Measurements from ENCODE around the gene TTYH1. TPM values are rescaled to one million over a fixed set of nuclear protein-coding genes. Genes with fewer than 3 reads are reported as not detected.
A peak's percentile ranks its signal among the peaks of the same experiment; 100 is the strongest.
"Not testable (repeated sequence)": the region's sequence is repeated elsewhere in the genome, so short reads cannot be mapped to it uniquely, and the experiment has no call there.

TTYH1 gene
- total RNA-seq, 1 donor from 2014 or later: 2.7 TPM

DNA sequence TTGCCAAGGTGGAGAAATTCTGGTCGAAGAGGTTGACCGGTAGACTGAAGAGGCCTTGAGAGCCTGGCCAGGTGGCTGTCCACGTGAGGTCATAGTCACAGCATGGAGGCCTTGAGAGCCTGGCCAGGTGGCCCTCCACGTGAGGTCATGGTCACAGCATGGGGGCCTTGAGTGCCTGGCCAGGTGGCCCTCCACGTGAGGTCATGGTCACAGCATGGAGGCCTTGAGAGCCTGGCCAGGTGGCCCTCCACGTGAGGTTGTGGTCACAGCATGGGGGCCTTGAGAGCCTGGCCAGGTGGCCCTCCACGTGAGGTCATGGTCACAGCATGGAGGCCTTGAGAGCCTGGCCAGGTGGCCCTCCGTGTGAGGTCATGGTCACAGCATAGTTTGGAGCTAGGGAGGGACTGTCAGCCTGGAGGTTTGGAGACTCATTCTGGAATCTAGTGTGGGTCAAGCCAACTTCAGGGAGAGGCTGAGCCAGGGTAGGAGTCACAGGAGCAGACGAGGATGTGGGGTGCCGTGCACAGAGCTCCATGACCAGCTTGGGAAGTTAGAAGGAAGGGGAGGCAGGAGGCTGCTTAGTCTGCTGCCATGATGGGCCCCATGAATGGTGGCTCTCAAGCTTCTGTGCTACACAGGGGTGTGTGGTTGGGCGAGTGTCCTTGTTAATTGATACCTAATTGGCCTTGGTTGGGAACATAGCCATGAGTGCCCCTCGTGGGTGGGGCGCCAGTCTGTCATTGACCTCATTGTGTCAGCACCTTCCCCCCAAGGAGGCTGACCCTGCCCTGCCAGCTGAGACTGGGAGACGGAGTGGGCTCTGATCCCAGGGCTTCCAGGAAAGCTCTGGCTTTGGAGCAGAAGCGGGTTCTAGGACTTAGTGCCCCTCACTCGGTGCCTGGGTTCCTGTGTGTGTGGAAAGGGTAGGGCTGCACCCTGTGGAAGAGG is 44.3 kb downstream of the TTYH1 start:
- no peak for DNase-seq (ENCODE audit: low spot score)

DNA sequence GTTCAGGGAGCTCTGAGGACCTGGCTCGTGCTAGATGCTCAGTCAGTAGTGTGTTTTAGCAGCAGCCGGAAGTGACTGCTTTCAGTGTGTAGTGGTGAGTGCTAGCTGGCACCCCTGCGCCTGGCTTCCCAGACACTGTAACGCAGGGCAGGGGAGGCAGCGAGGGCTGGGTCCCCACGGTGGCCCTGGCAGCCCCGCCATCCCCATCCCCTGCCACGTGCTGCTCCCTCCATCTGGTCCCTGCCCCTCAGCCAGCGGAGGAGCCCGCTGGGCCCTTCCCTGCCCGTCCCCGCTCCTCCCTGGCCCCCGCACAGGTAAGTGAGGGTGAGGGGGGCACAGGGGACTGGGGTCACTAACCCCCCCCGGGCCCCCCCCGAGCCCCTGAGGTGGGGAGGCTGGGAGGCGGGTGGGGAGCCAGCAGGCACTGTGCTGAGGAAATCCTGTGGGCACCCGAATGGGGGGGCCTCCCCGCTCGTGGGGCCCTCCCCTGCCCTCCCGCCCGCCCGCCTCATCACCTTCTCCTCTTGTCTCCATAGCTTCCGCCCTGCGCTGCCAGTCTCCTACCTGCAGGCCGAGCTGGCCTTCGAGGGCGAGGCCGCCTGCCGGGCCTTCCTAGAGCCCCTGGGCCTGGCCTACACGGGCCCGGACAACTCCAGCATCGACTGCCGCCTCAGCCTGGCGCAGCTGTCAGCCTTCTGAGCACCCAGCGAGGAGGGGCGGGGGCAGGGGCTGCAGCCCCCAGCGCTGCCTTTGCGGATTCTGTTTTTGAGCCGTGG is 45.2 kb downstream of the TTYH1 start:
- no peak for DNase-seq (ENCODE audit: low spot score)

DNA sequence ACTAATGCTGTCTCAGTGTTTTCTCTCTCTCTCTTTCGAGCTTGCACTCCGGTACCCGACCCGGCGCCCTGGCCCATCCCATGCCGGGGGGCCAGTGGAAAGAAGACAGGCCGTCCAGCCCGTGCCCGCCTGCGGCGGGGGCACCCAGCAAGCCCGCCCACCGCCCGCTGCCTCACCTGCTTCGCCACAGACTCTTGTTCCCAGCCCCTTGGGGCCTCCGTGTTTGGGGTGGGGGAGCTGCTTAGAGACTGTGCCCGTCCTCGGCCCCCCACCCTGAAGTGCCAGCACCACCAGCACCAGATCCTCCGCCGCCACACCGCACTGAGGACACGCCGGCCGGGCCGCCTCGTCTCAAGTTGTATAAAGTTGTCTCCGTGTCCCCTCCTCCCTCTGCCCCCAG is 45.9 kb downstream of the TTYH1 start:
- DNase-seq (ENCODE audit: low spot score): no peak

DNA sequence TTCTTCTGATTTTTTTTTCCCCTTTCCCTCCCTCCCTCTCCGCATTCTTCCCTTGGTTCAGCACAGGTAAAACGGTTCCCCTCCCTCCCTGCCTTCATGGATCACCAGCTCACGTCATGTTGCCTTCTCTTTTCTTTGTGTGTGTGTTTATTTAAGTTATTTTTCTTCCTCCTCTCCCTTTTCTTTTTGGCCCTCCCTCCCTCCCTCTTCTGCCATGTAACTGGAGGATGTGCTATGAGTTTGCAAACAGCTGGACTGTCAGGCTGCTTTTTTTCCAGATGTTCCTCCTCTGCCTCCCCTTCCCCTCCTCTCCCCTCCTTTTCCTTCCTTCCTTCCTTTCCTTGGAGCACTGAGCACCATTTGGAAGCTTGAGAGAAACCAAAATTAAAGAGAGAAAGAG is 46.3 kb downstream of the TTYH1 start:
- DNase-seq (ENCODE audit: low spot score): no peak

DNA sequence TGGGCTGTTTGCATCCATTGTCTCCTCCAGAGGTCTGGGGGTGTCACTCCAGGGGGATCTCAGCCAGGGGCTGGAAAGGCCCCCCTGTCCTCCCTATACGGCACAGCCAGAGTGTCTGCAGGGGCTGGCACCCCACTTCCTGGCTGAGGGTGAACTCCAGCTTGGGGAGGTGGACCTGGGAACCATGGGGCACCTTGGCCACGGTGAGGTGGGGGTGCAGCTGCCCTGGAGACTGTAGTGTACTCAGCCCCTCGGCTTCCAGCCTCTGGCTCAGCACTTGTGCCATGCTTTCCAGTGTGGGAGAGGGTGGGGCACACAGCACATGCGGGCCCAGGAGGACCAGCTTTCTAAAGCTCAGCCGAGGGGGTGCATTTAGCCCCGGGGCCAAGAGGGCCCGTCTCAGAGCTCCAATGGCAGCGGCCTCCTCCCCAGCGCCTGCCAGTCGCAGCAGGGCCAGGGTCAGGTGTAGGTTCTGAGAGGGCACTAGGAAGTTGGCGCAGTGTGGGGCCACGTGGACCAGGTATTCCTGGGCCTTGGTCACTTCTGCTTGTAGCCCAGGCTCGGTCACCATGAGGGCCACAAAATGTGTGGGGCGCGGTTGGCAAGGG is 46.9 kb downstream of the TTYH1 start:
- no peak for DNase-seq (ENCODE audit: low spot score)

DNA sequence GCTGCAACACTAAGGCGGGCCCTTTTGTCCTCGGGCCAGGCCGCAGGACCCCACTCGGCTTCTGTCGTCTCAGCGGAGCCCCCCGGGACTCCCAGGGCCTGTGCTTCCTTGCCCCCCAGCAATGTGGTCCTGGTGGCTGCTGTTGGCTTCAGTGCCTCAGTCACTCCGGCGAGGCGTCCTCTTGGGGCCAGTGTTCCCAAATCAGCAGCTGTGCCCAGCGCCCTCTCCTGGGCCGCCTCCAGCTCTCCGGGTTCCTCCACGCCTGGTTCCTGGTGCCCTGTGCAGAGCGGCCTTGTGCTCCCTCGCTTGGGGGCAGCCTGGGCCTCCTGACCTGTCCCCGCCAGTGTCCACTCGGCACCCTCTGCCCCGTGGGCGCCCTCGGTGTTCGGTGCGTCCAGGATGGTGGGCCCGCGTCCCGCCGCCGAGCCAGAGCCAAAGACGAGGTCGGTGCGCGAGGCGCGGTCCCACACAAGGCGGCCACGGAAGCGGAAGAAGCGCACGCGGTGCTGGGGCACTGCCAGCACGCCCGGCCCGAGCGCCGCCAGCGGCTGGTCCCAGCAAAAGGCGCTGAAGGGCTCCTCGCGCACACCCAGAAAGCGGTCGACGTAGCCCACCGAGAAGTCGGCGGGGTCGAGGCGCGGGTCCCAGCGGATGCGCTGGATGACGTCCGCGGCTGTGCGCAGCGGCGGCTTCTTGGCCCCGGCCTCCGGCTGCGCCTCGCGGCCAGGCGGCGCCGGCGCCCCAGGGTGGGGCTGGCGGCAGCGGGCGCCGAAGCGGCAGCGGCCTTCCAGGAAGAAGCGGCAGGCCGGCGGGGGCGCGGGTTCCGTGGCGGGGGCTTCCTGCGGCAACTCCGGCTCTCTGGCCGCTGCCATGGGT is 47.6 kb downstream of the TTYH1 start:
- DNase-seq (ENCODE audit: low spot score): peak; percentile 80

DNA sequence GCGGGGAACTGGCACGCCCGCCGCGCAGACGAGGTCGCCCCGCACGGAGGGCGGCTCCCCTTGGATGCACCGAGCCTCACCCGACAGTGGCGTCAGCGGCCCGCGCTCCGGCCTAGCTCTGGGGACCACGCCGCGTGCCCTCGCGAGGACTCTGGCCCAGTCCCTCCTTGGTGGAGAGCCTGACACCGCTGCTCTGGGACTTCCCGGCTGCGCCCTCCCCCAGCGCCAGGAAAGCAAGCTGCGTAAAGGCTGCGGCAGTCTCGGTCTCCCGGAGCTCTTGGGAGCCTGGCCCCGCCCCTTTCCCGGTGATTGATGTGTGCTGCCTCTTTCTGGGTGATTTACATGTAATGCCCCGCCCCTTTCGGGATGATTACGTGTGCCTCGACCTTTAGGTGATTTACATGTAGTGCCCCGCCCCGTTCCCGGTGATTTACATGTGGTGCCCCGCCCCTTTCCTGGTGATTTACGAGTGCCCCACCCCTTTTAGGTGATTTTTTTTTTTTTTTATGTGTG is 48.3 kb downstream of the TTYH1 start, which contains the start of gene LENG9:
TSS of gene LENG9 (minus strand) at position 248 of the 513 bp plus-strand sequence. CDS start 252 bp downstream, outside the sequence.
- peak; percentile 99 for DNase-seq (ENCODE audit: low spot score)

DNA sequence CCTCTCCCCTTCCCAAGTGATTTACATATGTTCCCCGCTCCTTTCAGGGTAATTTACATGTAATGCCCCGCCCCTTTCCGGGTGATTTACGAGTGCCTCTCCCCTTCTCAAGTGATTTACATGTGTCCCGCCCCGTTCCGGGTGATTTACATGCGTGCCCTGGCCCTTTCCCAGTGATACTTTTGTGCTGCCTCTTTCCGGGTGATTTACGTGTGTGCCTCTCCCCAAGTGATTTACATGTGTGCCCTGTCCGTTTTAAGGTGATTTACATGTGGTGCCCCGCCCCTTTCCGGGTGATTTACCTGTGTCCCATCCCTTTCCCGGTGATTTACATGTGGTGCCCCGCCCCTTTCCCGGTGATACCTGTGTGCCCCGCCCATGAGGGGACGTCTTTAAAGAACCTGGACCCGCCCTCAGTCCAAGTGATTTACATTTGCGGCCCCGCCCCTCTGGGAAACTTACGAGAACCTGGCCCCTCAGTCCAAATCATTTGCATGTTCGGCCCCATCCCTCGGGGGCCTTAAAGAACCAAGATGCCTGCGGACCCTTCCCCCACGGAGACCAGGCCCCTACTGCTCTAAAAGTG is 48.9 kb downstream of the TTYH1 start:
- DNase-seq (ENCODE audit: low spot score): peak; percentile 96

DNA sequence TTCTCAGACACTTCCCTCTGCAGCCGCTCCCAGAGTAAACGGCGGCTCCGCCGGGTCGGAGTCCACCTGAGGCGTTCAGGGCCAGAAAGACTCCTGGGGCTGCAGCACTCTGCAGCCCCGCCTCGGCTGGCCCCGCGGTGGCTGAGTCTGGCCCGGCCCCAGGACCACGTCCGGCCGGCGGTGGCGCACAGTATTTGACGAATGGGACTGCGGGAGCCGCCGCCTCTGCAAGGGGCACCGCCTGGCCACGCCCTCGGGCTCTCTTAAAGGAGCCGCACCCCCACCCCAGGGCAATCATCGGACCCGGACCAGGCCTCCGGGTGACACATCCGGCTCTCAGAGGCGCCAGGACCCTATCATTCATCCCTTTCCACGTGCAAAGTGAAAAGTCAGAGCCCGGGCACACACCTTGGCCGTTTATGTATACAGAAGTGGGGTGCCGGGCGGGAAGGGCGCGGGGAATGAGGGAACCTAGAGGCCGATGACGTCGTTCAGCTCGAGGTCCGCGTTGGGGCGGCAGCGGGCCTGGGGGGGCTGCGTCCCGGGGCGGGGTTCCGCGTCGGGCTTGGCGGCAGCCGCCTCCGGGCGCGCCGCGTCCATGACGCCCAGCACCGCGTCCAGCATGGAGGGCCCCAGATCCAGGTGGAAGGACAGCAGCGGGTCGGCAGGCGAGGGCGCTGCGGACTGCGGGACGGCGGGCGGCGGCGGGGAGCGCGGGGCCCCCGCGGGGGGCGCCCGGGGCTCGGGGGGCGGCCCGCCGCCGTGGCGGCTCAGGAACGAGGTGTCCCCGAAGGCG is 49.6 kb downstream of the TTYH1 start:
- peak; percentile 91 for DNase-seq (ENCODE audit: low spot score)

DNA sequence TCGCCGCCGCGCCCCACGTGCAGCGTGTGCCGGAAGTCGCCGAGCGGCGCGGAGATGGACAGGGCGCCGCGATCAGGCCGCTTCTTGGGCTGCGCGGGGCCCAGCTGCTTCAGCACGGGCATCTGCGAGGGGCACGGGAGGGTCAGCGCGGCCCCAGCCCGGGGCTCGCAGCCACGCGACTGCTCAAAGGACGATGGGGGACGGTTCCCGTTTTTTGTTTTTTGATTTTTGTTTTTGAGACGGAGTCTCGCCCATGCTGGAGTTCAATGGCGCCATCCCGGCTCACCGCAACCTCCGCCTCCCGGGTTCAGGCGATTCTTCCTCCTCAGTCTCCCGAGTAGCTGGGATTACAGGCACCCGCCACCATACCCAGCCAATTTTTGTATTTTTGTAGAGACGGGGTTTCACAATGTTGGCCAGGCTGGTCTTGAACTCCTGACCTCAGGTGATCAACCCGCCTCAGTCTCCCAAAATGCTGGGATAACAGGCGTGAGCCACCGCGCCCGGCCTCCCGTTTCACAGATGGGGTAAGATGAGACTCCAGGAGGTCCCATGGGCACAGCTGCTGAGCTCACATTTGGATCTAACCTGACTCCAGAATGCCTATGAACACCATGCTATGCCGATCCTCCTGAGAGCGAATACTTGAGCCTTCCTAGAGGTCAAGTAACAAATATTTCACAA is 50.3 kb downstream of the TTYH1 start:
- DNase-seq (ENCODE audit: low spot score): no peak

DNA sequence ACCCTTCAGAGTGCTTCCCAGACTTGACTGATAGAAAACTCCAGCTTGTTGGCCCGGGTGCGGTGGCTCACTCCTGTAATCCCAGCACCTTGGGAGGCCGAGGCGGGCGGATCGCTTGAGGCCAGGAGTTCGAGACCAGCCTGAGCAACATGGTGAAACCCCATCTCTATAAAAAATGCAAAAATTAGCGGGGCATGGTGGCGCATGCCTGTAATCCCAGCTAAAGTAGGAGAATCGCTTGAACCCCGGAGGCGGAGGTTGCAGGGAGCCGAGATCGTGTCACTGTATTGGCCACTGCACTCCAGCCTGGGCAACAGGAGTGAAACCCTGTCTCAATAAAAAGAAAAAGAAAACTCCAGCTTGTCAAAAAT is 50.8 kb downstream of the TTYH1 start:
- not testable (repeated sequence) for DNase-seq (ENCODE audit: low spot score)

DNA sequence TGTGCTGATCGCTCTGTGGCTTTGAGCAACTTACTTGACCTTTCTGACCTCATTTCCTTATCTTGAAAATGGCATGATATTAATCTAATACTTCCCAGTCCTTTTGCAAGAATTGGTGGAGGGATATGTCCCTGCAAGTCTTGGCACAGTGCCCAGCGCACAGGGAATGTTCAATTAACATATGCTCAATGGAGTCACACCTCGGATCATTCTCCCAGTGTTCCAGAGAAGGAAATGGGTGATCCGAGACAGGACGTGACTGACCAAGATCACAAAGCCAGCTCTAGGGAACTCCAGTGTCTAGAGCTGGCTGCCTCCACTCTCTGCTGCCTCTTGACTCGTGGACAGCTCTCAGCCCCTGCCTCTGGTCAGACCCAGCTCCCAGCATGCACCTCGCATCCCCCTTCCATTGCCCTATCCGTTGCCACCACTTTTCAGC is 54.3 kb downstream of the TTYH1 start:
- no peak for DNase-seq (ENCODE audit: low spot score)

DNA sequence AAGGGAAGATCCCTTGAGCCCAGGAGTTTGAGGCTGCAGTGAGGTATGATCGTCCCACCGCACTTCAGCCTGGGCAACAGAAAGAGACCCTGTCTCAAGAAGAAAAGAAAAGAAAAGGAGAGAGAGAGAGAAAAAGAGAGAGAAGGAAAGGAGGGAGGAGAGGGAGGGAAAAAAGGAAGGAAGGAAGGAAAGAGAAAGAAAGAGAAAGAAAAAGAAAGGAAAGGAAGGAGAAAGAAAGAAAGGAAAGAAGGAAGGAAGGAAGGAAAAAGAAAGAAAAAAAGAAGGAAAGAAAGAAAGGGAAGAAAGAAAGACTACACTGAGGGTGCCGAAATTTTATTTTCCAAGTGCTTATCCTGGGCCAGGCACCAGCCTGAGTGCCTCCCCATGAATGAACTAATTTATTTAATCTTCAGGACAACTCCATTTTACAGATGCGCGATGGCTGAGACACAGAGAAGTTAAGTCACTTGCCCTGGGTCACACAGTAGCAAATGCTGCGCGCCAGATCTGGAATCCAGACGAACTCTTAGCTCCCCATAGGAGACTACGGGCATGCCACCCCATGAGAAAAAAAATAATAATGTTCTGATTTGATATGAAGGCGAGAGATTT is 55.1 kb downstream of the TTYH1 start:
- DNase-seq (ENCODE audit: low spot score): no peak

DNA sequence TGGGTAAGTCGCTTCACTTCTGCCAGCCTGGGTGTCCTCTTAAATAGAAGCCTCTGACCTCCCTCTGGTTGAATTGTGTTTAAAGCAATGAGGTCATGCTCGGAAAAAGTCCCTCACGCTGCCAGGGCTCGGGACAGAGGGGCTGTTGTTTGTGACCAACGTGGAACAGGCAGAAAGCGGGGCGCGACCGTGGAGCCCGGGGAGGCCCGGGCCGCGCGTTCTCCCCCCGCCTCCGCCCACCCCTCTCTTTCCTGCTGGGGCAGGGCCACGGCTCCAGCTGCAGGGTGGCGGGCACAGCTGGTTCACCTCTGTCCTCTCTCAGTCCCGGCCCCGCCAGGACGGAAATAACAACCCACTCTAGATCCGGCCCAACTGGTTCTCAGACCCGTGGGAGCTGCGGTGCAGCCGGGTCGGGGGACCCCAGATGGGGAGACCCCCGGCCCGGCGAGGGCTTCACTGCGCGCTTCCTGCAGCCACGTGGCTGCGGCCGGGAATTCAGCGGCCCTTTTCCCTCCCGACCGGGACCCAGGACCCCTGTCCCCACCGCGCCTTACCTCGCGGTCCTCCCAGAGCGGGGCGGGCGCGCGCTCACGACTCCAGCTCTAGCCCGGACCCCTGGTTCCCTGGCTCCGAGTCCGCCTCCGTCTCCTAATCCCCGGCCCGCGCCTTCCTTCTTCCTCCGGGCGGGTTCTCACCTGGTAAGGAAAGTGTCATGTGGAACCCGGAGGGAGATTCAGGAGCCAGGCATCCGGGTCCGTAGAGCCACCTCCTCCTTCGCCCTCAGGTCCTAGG is 55.9 kb downstream of the TTYH1 start:
- no peak for DNase-seq (ENCODE audit: low spot score)

DNA sequence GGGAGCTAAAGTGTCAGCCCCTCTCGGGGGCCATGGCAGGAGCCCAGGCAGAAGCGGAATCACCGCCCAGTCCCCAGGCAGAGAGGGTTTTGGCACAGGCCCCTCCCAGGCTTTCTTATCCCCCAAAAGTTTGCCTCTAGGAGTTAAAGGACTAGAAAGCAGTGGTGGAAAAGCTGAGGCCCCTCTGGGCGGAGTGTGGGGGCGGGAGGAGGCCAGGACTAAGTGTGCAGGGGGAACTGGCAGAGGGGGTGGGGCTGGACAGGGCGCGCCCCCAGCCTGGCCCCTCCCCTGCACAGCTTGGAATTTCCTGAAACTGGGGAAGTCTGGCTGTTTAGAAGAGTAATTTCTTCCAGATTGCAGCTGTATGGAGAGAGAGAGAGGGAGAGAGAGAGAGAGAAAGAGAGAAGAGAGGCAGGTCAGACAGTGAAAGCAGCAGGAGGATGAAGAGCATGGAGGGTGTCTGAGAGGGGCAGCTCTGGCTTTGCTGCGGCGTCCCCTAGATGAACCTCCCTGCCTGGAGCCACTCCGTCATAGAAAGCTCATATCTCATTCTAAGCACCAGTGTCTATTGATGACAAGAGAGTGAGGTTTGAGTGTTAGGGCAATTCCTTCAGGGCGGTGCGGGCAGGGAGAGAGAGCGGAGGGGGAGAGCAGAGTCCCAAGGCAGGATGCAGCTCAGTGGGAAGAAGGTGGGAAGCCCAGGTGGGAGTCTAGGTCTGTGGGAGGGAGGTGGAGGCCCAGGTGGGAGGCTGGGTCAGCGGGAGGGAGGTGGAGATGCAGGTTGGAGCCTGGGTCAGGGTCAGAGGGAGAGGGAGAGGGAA is 58.0 kb downstream of the TTYH1 start, which contains the start of gene CDC42EP5:
TSS of gene CDC42EP5 (minus strand) at position 226 of the 821 bp plus-strand sequence. CDS start 7,749 bp downstream, outside the sequence.
- DNase-seq (ENCODE audit: low spot score): peak; percentile 48

DNA sequence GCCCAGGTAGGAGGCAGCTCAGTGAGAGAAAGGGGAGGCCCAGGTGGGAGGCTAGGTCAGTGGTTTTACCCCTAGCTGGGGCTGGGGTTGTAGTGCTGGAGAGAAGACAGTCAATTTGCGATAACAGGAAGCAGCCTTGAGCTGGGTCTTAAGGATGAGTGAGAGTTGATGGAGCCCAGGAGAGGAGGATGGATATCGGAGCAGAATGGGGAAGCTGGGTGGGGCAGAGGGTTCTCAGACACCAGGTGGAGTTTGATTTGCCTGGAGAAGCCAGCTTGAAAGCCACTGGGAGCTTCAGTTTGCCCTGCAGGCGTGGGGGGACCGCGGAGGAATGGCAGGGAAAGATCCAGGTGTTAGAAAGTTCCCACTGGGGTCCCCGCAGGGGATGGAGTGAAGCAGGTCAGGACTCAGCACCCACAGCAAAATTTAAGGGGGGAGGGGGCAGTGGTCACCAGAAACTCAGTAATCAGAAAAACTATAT is 58.7 kb downstream of the TTYH1 start:
- DNase-seq (ENCODE audit: low spot score): no peak

DNA sequence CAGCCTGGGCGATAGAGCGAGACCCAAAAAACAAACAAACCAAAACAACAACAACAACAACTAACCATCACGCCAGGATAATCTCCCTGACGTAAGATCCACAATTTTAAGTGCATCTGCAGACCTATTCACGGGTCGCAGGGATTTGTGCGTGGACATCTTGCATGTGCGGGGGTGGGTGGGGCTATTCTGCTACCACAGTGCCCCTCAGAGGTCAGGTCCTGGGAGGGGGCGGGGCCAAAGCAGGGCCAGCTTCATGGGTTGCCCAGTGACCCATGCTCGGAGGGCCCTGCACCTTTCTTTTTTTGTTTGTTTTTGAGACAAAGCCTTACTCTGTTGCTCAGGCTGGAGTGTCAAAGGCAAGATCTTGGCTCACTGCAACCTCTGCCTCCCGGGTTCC is 60.4 kb downstream of the TTYH1 start:
- no peak for DNase-seq (ENCODE audit: low spot score)

Data from mucosa of gallbladder (tissue), 1 donor.